SU-DHL-6 (cell line): Measurements from ENCODE around the gene PADI4.

Source experiments
- EZH2phosphoT487 ChIP-seq: fragments of 200-600 bp; sonication (generic), shearing (Covaris generic); conservative IDR thresholded peaks from 2 replicates; pipeline ENCODE4 v1.6.1; 2018; ENCODE audit warnings: mild to moderate bottlenecking, antibody characterized with exemption, low read length, moderate library complexity, mixed read lengths
- TF ChIP-seq, protein P1 (sequence below): fragments of 200-600 bp; sonication (generic); IDR thresholded peaks from one replicate; pipeline ENCODE4 v1.5.1; 2017; ENCODE audit warnings: antibody characterized with exemption, mild to moderate bottlenecking, low read length, moderate library complexity; ENCODE audit not compliant: insufficient read depth, poor library complexity, severe bottlenecking

- TF ChIP-seq, protein P1, sequence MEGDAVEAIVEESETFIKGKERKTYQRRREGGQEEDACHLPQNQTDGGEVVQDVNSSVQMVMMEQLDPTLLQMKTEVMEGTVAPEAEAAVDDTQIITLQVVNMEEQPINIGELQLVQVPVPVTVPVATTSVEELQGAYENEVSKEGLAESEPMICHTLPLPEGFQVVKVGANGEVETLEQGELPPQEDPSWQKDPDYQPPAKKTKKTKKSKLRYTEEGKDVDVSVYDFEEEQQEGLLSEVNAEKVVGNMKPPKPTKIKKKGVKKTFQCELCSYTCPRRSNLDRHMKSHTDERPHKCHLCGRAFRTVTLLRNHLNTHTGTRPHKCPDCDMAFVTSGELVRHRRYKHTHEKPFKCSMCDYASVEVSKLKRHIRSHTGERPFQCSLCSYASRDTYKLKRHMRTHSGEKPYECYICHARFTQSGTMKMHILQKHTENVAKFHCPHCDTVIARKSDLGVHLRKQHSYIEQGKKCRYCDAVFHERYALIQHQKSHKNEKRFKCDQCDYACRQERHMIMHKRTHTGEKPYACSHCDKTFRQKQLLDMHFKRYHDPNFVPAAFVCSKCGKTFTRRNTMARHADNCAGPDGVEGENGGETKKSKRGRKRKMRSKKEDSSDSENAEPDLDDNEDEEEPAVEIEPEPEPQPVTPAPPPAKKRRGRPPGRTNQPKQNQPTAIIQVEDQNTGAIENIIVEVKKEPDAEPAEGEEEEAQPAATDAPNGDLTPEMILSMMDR, result no peak
- TF ChIP-seq EZH2phosphoT487, result no peak
These were observed 42.8 kb upstream of the PADI4 start for GRCh38 chr1:17265162-17265561.
